ENCODE measurements around the gene RAP1B. TPM values are rescaled to one million over a fixed set of nuclear protein-coding genes. Genes with fewer than 3 reads are reported as not detected.

RAP1B gene
- total and polyA plus RNA-seq, 2 of the 13 experiments (the other 11 are each of a cell fraction or from before 2014, with no cell fraction given), result 71.1 to 92.7 TPM

- TF ChIP-seq KLF12 (CRISPR knock-in tag; IDR thresholded peaks at IDR 0.05; ENCODE audit: borderline replicate concordance) (peak; percentile 41; the same call in 1 of the 2 replicates), SNAPC4 (CRISPR knock-in tag; IDR thresholded peaks at IDR 0.05) (peak; percentile 80; the same call in 1 of the 2 replicates), GPBP1L1 (CRISPR knock-in tag; IDR thresholded peaks at IDR 0.05) (no peak), KDM1A (CRISPR knock-in tag; IDR thresholded peaks at IDR 0.05) (no peak), AGO1 (IDR thresholded peaks at IDR 0.05; ENCODE audit: low read depth, low read length, poor library complexity, severe bottlenecking) (no peak), PTBP1 (IDR thresholded peaks at IDR 0.05; ENCODE audit: low read depth, low read length, poor library complexity, severe bottlenecking) (no peak), KAT7 (CRISPR knock-in tag; IDR thresholded peaks at IDR 0.05; ENCODE audit: borderline replicate concordance) (peak; percentile 96), SMAD3 (CRISPR knock-in tag; IDR thresholded peaks at IDR 0.05) (peak; percentile 95; the same call in 1 of the 2 replicates), ZSCAN22 (CRISPR knock-in tag; IDR thresholded peaks at IDR 0.05) (no peak), SAFB2 (CRISPR knock-in tag; IDR thresholded peaks at IDR 0.05; ENCODE audit: borderline replicate concordance, low read depth) (no peak; the same call in 1 of the 2 replicates), FOXA3 (CRISPR knock-in tag; IDR thresholded peaks at IDR 0.05) (peak; percentile 77), HOMEZ (CRISPR knock-in tag; IDR thresholded peaks at IDR 0.05; ENCODE audit: low read depth) (peak; percentile 45; the same call in 1 of the 2 replicates), ZNF432 (CRISPR knock-in tag; IDR thresholded peaks at IDR 0.05; ENCODE audit: borderline replicate concordance) (no peak), HOXA7 (CRISPR knock-in tag; IDR thresholded peaks at IDR 0.05) (no peak), TEF (CRISPR knock-in tag; IDR thresholded peaks at IDR 0.05) (no peak), ZFX (CRISPR knock-in tag; IDR thresholded peaks at IDR 0.05; ENCODE audit: low read depth) (peak; percentile 89), BRCA1 (CRISPR knock-in tag; IDR thresholded peaks at IDR 0.05) (no peak), ZNF598 (CRISPR knock-in tag; IDR thresholded peaks at IDR 0.05; ENCODE audit: borderline replicate concordance) (0 out of 2 replicates have a peak, but pooled peaks have one; percentile 17), THAP7 (CRISPR knock-in tag; IDR thresholded peaks at IDR 0.05) (peak; percentile 84)
Observed at GRCh38 chr12:68686595-68687521, 76.2 kb downstream of the RAP1B start, which contains the start of gene NUP107 (continued).

All from HepG2 (cell line).